Muscle of back (tissue), 11 donors: ENCODE results near the gene PACS1. TPM values are rescaled to one million over a fixed set of nuclear protein-coding genes. Genes with fewer than 3 reads are reported as not detected.
"Not testable (repeated sequence)": the region's sequence is repeated elsewhere in the genome, so short reads cannot be mapped to it uniquely, and the experiment has no call there.

Source experiments
- DNase-seq, 3 donors: peaks; one replicate each; pipeline versions ENCODE4 v3.0.0 to v3.0.0-alpha.2; 2013
- polyA plus RNA-seq, 10 donors: library from polyadenylated mRNA; unstranded; fragments of 120-200 nt; gene quantifications; one replicate each; pipeline ENCODE4 v1.2.1, GENCODE V29; 2013; ENCODE audit not compliant: insufficient read length in 10 of 10

The PACS1 gene
- polyA plus RNA-seq, 10 donors = 29.6 to 34.8 (median 32.6) TPM

DNA sequence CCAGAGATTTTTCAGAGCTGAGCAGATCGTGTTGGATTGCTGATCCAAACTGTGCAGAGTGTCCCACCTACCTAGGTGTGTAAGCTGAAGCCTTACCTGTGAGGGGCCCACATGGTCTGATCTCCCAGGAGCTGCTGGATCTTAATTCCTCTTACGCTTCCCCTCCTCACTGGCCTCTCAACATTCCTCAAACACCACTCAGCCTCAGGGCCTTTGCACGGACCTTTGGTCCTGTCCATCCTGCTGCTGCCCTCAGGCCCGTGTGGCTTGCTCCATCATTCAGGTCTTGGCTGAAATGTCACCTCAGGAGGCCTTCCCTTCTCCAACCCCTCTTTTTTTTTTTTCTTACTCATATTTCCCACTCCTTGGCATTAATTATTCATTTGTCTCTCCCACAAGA is 177.2 kb downstream of the PACS1 start:
- no peak for DNase-seq

- no peak for DNase-seq
Measured at GRCh38 chr11:66247801-66248200, 177.7 kb downstream of the PACS1 start.

GRCh38 chr11:66248903-66249302 is 178.8 kb downstream of the PACS1 start:
- DNase-seq = no peak

GRCh38 chr11:66251809-66252208 is 181.7 kb downstream of the PACS1 start:
- no peak for DNase-seq

GRCh38 chr11:66253081-66253480 is 183.0 kb downstream of the PACS1 start:
- DNase-seq = not testable (repeated sequence)

GRCh38 chr11:66258473-66258893 is 188.4 kb downstream of the PACS1 start:
- no peak for DNase-seq

GRCh38 chr11:66259225-66259624 is 189.2 kb downstream of the PACS1 start:
- DNase-seq = no peak

- no peak for DNase-seq
Measured at GRCh38 chr11:66259956-66260355, 189.9 kb downstream of the PACS1 start.

GRCh38 chr11:66261578-66261977 is 191.5 kb downstream of the PACS1 start:
- DNase-seq = no peak

- no peak for DNase-seq
Measured at GRCh38 chr11:66262191-66262590, 192.1 kb downstream of the PACS1 start.

- DNase-seq = no peak
Measured at GRCh38 chr11:66262696-66263095, 192.6 kb downstream of the PACS1 start.

DNA sequence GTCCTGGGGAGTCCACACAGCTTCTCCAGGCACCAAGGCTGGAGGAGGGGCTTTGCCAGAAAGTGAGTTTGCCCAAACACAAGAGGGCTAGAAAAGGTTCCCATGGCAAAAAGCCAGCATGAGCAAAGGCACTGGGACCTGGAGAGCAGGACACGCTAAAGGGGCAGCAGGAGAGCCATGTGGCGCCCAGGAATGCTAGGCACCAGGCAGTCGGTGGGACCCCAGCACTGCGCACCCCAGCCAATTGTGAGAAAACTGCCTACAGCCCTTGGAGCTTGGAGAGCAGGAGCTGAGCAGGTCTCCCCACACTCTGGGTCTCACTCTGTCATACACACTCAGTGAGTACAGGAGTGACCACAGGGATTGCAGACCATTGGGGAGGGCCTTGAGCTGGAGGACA is 193.2 kb downstream of the PACS1 start:
- DNase-seq = no peak

- DNase-seq = no peak
Measured at GRCh38 chr11:66263785-66264184, 193.7 kb downstream of the PACS1 start.

- no peak for DNase-seq
Measured at GRCh38 chr11:66264383-66264782, 194.3 kb downstream of the PACS1 start.

- no peak for DNase-seq
Measured at GRCh38 chr11:66264914-66265313, 194.8 kb downstream of the PACS1 start.

- DNase-seq = no peak
Measured at GRCh38 chr11:66265531-66266377, 195.7 kb downstream of the PACS1 start.

- no peak for DNase-seq
Measured at GRCh38 chr11:66266378-66267038, 196.4 kb downstream of the PACS1 start.

GRCh38 chr11:66267039-66267378 is 196.9 kb downstream of the PACS1 start:
- no peak for DNase-seq

DNA sequence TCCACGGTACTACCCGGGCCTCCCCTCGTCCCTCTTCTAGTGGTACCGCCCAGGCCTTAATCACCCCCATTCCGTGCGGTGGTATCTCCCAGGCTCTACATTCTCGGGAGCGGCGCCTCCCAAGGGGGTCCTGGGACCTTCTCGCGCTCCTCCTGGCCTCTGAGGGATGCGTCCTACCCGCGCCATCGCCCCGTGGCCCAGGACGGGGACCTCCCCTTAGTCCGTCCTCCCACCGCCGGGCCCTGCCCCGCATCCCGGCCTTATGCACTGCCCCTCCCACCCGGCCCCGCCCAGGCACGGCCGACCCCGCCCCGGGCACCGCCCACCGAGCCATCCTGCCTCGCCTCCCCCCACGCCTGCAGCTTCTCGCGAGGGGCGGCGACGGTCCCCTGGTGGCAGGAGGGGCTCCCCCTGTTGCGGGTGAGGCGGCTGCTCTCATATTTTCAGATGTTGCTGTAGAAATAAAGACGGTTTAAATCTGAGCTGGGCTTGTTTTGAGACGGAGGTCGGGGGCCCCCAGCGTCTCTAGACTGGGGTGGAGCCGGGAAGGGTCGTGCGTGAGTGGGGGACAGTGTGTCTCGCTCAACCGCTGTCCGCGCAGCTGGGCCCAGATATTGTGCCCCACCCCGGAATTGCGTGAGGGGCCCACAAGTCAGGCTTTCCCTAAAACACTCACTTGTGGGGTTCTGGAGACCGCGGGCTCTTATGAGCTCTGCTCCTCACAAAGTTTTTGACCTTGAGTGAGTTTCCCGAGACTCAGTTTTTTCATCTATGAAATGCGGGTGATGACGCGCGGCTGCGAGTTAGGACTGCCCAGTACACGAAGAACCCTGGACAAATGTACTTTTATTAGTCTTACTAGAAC is 197.5 kb downstream of the PACS1 start:
- DNase-seq = peak; percentile 88 to 96 (median 92)

- peak; percentile 100 for DNase-seq
Measured at GRCh38 chr11:66268244-66268951, 198.3 kb downstream of the PACS1 start, which contains the start of gene RAB1B. TSS of gene RAB1B (plus strand) at chr11:66268639. CDS start at chr11:66268680, 41 bp downstream.
